ENCODE measurements around the gene NLRX1.

DNA sequence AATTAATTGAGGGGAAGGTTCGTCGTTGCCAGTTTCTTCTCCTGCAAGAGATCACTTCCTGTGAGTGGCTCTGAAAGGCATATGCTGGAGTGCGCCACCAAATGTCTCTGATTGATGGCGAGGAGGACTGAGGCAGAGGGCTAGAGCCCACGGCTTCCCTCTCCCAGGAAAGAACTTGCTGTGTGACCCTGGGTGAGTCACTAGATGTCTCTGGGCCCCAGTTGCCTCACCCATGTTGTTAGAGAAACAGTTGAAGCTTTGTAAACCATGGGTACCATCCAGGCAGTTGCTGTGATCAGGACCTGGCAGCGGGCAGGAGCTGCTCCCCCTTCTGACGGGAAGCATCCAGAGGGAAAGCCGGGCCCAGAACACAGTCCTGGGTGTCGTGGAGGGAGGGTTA lies 16.5 kb upstream of the NLRX1 start:
- TF ChIP-seq CTCF (IDR thresholded peaks at IDR 0.05): no peak
- no peak for TF ChIP-seq TEAD4 (IDR thresholded peaks at IDR 0.05; ENCODE audit: borderline replicate concordance, insufficient read depth)
- no peak for TF ChIP-seq MEF2A (IDR thresholded peaks at IDR 0.05; ENCODE audit: borderline replicate concordance, low read depth)
- no peak for TF ChIP-seq FOXM1 (IDR thresholded peaks at IDR 0.05; ENCODE audit: low read depth)
- no peak for TF ChIP-seq JUND (IDR thresholded peaks at IDR 0.05)
